SW480 (cell line): ENCODE data around the gene HK3.

Experiments used
- DNase-seq: peaks from one replicate; pipeline ENCODE4 v3.0.0-alpha.2; 2016; ENCODE audit warnings: low spot score

The HK3 gene

DNA sequence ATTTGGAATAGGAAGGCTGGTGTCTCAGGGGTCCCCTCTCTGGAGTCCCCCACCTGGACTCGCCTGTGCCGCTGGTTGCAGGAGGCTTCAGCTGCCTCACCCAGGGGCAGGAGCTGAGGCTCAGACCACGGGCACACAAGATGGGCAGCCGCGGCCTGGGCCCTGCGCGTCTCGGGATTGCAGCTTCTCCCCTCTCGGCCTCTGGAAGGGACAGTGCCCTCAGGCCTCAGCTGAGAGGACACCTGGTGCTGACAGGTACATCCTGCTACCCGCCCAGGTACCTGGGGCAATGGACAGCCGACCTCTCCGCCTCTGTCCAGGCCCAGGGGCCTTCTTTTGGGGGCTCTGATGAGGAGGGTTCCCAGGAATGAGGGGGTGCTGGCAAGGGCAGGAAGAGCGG, 50.5 kb downstream of the HK3 start:
- no peak for DNase-seq

DNA sequence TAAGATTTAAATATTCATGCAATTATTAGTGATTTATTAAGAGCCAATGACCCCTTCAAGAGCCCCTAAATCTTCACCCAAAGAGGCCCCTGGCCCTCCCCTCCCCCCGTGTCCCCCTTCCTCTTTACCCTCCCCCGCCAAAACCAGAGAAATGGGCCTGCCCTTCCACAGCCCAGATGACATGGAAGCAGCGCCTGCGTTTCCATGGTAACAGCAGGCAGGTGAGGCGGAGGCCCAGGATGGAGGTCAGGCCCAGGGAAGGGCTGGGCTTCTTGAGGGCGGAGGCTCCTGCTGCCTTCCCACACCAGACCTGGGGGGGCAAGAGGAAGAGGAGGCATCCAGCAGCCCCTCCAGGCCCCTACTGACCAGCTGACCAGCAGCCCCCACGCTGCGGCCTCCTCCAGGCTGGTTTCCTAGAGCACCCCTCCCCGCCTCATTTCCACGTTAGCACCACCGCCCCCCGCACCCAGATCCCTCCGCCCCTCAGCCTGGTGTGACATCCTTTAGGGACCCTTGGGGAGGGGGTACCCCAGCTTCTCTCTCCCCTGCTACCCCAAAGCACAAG, 51.3 kb downstream of the HK3 start:
- no peak for DNase-seq

DNA sequence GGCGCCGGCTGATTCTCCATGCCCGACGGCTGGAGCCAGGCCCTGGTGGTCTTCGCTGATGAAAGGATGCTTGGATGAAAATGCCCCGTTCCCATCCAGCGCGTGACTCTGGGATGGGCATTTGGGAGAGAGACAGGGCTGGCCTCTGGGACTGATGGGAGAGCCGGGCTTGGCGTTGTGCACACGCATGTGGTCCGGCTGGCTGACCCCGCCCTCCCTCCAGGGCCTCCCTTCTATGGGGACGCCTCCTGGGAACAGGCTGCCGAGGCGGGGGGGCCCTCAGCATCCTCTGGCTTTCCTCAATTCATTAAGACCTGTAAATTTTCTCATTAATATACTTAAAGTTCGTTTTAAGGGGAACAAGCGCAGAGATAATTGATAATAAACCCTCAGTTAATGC, 52.0 kb downstream of the HK3 start:
- DNase-seq = no peak

DNA sequence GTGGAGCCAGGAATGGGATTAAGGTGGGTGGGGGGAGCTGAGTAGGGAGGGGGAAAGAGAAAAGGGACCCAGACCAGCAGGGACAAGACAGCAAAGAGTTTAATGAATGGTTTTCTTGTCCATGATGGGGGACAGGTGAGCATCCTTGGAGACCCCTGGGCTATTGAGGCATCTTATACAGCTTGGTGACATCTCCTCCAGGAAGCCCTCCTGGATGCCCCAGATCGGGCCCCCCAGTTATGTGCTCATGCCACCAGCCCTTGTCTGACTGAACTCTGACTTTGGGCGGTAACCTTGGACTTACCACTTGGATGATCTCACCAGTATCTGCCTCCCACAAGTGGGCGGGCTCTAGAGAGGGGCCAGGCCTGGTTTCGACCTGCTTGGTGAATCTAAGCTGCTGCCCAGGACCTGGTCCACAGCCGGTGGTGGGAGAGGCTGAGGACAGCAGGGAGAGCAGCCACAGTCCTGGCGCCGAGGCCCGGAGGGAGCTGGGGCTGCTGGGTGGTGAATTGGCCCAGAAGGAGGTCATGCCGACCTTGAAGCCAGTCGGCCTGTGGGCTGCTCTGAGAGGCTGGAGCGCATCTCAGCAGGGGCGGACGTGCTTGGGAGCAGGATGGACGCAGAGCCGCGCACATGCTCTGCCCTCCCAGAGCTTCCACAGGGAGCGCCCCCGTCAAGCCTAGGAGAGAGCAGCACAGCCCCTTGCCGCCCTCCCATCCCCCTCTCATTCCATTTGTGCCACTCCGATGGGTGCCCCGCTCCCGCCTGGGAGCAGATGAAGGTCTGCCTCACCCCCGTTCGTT, 52.6 kb downstream of the HK3 start:
- DNase-seq = no peak

DNA sequence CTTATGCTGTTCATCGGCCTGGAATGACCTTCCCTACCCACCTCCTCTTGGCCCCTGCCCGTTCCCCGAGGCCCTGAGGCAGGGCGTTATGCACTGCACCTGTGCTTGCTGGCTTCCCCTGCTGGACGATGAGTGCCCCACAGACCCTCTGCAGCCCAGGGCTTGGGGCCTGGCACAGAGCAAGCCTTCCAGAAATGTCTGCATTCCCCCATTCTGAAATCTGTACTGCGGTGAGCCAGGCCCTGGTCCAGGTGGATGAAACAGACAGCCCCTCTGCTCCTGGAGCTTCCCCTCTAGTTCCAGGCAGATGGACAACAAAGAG, 53.8 kb downstream of the HK3 start:
- DNase-seq = no peak

DNA sequence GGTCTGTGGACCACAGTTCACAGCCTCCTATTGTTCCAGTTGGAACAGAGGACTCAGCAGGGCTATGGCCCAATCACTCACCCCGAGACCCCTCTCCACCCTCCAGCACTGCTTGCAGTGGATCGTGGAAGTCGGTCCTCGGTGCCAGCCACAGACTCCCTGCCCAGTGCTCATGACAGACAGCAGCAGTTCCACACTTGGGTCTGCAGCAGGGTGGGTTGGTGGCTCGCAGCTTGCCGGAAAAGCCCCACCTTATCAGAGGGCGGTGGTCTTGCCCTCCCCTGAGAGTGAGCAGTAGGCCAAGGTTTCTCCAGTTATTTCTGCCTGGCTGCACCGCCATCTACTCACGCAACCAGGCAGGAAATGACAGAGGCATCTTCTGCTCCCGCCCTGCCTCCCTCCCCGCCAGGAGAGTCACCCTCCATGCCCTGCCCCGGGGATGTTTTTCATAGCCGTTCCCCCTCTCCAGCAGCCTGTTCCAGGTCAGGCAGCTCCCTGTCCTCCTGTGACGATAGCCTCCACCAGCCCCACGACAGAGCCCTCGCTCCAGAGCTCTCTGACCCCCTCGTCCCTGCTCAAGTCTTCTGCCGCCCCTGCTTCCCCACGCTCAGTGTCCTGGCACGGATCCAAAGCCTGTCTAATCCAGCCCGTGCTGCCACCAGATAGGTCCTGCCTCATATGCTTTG, 54.3 kb downstream of the HK3 start:
- DNase-seq = peak; percentile 42

DNA sequence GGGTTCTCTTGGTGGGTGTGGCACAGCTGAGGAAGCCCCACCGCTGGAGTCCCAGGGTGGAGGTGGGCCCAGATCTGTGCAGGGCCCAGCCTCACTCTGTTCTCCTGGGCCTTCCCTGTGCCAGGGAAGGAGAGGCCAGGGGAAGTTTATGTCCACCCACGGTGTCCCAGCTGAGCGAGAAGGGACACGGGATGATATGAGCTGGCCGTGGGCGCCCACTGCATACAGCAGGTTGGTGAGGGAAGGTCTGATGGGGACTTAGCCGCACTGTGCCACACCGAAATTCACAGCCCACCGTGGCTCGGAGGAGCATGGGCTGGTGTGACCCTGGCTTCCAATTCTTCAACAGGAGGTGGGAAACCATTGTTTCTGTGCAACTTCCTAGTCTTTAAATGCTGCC, 54.9 kb downstream of the HK3 start:
- no peak for DNase-seq

DNA sequence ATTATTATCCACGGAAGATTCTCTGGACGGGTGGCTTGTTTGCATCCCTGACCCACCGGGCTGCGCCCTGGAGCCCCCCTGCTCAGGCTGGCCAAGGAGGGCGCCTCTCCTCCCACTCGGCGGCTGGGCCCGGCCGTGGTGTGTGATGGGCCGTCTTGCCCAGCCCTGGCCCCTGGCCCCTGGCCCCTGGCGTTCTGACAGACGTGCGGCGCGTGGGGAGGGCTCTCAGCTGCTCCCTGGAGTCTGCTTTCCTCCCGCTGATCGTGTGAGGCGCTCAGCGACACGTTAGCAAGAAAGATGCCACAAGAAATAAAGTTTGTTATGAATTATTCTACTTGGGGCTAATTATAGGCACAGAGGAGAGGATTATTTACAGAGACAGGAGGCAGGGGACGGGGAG, 55.5 kb downstream of the HK3 start:
- DNase-seq = no peak

DNA sequence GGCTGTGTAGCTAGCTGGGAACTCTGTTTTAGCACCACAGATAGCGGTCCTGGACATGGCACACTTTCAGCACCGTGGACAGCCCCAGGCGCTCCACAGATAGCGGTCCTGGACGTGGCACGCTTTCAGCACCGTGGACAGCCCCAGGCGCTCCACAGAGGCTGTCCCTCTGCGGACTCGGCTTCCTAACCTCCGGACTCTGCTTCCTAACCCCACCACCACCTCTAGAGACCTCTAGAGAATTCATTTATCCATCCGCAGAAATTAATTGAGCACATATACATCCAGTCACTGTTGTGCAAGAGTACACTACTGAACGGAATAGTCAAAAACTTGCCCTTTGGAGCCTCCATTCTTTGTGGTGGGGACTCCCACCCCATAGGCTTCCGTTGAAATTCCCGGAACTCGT, 61.4 kb downstream of the HK3 start:
- no peak for DNase-seq

DNA sequence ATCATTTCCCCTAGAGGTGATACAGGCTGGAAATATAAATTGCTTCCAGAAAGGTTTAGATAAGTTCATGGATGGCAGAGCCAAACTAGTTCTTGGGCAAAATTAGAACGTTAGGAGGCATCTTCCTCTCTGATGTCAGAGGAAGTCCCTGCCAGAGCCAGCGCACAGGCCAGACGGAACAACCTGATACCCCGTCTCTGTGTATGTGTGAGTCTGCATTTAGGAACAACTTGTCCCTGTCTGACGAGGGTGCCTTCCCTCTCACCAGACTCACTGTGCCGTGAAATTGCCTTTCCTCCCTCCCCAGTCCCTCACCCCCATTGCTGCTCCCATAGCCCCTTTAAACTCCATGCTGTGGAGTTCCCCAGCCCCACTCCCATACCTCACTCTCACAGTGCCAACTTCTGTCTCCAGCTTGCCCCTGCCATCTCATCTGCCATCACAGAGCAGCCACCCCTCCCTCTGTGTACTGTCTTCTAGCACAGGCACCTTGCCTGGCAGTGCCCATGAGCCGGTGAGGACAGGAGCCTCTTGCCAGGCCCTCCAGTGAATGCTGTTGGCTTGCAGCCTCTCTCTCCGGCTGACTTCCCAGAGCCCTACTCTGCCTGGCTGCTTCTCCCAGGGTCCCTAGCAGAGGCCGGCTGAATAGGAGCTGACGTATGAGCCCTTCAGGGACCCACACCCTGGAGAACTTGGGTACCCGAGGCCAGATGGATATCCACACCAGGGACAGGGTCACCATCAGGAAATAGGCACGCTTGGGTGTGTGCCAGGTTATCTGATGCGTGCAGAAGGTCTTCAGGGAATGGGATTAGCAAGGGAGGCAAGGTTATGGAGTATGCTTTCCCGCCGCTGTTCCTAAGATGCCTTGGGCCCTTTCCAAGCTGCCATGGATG, 62.1 kb downstream of the HK3 start:
- DNase-seq = no peak

DNA sequence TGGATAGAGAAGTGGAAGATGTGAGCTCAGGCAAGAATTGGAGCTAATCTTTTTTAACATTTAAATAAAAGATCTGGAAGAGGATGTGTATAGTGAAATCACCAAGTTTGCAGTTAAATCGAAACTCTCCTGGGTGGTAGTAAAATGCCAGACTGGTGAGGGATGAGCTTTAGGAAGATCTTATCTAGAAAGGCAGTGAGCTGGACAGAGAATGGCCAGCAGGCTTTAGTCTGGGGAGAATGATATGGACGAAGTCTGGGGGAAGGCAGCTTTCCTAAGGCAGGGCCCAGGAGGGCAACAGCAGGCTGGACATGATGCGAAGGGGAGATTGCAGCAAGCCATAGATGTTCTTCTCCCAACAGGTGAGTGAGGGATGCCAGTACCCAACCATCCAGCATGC, 63.2 kb downstream of the HK3 start:
- no peak for DNase-seq

DNA sequence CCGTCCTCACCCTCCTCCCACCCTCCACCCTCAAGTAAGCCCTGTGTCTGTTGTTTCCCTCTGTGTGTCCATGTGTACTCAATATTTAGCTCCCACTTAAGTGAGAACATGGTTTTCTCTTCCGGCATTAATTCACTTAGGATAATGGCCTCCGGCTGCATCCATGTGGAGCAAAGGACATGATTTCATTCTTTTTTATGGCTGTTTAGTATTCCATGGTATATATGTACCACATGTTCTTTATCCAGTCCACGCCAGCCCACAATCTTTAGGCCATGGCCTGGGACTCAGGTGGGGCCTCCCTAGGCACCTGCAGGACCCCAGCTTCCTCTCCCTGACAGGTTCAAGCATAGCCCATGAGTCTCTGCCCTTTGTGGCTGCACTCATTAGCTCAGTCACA, 65.9 kb downstream of the HK3 start:
- DNase-seq = no peak

DNA sequence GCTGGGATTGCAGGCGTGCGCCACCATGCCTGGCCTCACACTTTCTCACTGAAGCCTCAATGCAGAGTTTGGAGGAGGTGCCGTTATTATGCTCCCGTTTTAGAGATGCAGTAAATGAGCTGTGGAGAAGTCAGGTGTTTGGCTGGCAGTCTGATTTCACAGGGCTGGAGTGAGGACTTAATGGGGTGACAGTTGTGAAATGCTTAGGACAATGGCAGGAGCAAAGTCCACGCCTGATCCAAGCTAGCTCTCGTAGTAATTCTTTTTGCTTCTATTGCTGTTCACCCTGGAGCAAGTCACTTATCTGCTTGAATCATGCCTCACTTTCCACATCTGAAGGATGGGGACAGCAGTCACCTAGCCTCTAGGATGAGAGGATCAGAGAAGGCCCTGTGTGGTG, 67.0 kb downstream of the HK3 start:
- DNase-seq = no peak

DNA sequence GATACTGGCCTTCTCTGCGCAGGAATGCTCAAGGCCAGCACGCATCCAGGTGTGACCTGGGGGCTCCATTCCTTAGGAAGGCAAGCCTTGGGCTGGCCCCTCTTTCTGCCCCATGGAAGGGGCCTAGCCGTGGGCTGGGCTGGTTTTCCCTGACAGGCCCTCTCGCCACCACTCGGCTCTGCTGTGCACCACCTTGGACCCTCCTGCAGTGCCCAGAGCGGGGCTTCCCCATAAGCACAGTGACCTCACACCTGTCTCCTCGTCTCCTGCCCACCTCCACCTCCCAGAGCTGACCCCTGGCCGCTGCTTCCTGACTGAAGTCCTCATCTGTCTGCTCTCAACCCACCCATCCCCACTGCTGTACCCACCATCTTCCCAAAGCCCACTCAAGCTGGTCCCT, 67.7 kb downstream of the HK3 start:
- no peak for DNase-seq

DNA sequence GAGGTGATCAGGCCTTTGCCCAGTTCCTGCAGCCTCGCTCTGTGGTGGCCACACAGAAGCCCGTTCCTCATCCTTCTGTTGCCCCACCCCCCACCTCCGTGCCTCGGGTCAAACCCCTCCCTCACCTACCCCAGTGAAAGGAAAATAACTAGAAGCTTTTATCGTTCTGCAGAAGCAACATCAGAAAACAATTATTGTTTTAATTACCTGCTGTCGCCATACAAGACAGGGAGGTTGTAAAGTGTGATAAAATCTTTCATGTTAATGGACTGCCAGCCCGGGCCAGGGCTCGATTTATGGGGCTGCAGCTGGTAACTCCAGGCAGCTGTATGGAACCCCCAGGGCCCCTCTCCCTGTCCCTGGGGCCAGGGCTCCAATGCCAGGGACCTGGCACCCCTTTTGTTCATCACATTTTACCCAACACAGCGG, 68.1 kb downstream of the HK3 start:
- no peak for DNase-seq
